ENCODE data around the gene NDUFB6. TPM values are rescaled to one million over a fixed set of nuclear protein-coding genes. Genes with fewer than 3 reads are reported as not detected.
"Not testable (repeated sequence)": the region's sequence is repeated elsewhere in the genome, so short reads cannot be mapped to it uniquely, and the experiment has no call there.

NDUFB6 gene
- total RNA-seq, 1 donor from 2014 or later = 41.7 TPM

- DNase-seq (ENCODE audit: low read depth, low spot score) = no peak
Observed at GRCh38 chr9:32571969-32572899, 725 bp downstream of the NDUFB6 start.

- DNase-seq (ENCODE audit: low read depth, low spot score) = no peak
Observed at GRCh38 chr9:32570262-32570661, 2.7 kb downstream of the NDUFB6 start.

GRCh38 chr9:32566770-32567169, 6.2 kb downstream of the NDUFB6 start:
- DNase-seq (ENCODE audit: low read depth, low spot score) = no peak

DNA sequence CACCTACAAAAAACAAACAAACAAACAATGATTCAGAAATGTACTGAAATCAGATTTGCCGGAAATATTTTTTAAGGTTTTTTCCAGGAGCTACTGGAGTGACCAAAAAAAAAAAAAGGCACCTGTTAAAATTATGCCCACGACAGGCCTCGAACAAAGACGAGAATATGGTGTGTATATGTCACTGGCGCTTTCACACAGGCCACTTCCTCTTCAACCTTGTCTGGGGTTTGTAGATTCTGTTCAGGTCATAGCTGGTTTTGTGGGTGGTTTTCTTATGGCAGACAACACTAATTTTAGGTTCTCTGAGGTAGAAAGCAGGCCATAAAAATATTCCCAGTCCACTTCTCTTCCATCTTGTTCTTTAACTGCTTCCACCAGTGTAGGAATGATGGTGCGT, 7.0 kb downstream of the NDUFB6 start:
- DNase-seq (ENCODE audit: low read depth, low spot score) = no peak

- no peak for DNase-seq (ENCODE audit: low read depth, low spot score)
Observed at GRCh38 chr9:32558408-32558934, 14.5 kb downstream of the NDUFB6 start.

DNA sequence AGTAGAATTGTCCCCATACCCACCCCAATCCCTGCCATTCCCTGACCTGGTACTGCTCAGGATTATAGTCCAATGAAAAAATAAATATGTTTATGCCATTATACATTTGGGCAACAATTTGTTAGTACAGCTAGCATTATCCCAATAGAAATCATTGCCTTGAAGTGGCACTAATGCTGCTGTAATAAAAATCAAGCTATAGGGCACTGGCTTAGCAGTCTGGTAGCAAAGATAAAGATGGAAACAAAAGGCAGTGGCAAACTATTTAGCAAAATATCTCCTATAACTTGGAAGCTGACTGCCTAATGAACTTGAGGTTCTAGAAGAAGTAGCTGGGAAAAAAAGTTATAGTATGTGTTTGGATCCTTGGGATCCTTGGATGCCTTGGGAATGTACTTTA, 18.4 kb downstream of the NDUFB6 start:
- no peak for DNase-seq (ENCODE audit: low read depth, low spot score)

- no peak for DNase-seq (ENCODE audit: low read depth, low spot score)
Observed at GRCh38 chr9:32554107-32554506, 18.9 kb downstream of the NDUFB6 start.

DNA sequence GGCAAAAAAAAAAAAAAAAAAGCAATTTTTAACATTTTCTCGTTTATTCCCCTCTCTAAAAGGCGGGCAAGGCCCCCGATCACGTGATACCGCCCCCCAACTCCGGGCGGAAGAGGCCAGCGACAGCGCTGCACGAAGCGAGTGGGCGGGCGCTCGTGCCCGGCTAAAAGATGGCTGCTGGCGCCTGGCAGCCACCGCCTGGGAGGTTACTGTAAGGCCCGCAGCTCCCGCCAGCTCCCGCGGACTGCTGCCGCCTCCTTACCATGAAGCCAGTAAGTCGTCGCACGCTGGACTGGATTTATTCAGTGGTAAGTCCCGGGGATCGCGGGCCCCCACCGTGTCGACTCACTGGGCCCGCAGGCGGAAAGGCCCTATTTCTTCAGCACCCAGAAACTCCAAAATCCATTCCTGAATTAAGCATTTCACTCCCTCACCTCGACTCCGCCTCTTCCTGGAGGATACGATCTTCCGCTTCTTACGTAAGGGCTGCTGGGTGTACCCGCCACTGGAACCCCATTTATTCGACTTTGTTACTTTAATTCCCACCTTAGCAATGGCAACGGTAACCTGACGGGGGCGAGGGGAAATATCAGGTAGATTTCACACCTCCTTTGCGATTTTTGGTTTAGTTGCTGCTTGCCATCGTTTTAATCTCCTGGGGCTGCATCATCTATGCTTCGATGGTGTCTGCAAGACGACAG, 20.6 kb downstream of the NDUFB6 start, which contains the start of the genes SMIM27 and TOPORS:
Gene SMIM27 (plus strand): TSS at position 156 of the 701 bp plus-strand sequence. CDS start 108 bp downstream, at position 264.
Gene TOPORS (minus strand): TSS at position 415 of the 701 bp plus-strand sequence. CDS start 150 bp downstream, at position 265.
- peak; percentile 68 for DNase-seq (ENCODE audit: low read depth, low spot score)

DNA sequence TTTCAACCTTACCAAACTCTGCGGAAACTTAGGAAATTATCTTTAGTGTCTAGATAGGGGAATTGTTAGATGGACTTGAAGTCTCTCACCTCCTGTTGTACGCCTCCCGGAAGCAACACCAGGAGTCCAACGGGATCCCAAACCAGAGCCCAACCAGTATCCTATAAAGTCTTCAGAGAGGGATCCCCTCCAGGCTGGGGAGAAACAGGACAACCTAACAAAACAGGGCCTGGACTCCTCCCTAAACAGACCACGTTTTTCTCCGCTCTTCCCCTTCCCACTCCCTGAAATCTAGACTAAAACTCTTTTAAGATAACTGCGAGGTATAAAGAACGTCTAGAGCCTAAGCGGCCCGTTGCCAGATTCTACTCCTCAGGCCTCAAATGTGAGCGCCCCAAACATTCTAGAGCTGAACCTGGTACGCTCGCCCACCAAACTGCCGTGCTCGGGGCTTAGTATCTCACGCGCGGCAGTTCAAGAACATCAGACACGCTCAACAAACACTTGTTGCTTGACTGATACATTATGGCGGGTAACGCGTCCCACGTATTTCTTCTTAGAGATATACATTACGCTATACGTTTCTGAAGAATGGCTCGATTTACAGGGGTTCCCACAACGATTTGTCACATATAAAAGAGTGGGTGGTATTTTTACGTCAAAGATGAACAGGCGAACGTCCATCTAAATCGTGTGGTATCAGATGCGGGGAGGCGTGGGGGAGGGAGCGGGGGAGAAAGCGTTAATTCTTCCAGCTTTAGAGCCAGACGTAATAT, 21.5 kb downstream of the NDUFB6 start:
- DNase-seq (ENCODE audit: low read depth, low spot score) = no peak

DNA sequence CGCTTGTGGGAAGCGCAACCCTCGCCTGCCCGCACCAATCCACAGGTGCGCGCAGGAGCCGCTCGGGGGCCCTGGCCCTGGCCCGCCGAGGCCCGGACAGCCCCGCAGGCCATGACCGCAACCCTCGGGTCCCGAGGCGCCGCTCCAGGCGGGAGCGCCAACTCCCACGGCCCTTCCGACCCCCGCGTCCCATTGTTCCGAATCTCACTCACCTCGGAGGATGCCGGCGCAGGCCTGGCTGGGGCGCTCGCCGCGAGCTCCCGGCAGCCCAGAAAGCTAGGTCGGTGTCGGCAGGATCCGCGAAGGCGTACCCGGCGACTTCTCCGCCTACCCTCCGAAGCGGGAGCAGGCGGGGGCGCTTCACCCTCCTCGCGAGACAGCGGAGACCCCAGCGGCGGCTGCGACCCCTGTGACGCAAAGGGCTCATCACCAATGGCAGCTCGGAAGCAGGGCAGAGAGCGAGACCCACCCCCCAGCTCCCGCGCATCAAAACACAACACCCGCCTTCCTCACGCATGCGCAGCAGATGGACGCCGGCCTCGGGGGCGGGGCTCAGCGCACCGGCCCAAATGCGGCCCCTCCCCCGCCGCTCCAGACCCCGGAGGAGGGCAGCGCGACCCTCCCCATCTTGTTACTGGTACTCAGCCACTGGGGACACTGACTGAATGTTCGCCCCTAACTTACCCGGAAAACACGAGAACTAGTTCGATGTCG, 22.2 kb downstream of the NDUFB6 start:
- DNase-seq (ENCODE audit: low read depth, low spot score) = peak; percentile 79

DNA sequence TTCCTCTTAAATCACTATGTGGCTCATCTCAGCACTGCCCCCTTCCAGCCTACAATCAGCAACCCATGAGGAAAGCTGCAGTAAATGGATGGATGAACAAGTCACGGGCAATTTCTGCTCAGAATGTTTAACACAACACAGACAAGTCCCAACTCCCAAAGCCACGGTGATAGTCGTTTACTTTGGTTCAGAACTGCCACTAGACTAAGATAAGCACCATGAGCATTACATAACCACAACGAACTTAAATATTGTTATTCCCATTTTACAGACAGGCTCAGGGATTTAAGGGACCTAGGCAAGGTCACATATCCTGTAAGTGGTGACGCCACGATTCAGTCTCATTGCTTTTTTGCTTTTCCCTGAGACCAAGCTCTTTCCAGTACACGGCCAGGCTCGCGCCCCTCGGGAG, 22.8 kb downstream of the NDUFB6 start:
- DNase-seq (ENCODE audit: low read depth, low spot score) = no peak

DNA sequence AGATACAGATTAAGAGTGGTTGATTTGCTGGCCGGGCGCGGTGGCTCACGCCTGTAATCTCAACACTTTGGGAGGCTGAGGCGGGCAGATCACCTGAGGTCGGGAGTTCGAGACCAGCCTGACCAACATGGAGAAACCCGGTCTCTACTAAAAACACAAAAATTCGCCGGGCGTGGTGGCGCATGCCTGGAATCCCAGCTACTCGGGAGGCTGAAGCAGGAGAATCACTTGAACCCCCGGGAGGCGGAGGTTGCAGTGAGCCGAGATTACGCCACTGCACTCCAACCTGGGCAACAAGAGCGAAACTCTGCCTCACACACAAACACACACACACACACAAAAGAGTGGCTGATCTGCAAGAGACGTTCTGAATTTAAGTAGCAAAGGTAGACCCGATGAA, 24.7 kb downstream of the NDUFB6 start:
- not testable (repeated sequence) for DNase-seq (ENCODE audit: low read depth, low spot score)

GRCh38 chr9:32545884-32546283, 27.1 kb downstream of the NDUFB6 start:
- DNase-seq (ENCODE audit: low read depth, low spot score) = no peak

DNA sequence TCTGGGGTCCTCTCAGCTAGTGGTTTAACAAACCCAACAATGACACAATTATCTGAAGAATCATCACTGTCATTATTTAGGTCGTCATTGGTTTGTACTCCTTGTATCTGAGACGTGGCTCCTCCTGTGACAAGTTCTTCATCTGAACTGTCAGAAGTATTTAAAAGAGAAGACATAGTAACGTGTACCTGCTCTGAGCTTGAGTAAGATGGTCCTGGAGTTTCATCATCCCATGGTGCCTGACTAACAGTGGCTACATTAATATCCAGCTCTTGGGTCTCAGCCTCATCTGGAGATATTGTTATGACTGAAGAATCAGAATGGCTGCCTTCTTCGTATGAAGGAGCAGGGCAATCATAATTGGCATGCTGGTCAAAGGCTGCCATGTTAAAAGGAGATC, 29.9 kb downstream of the NDUFB6 start:
- DNase-seq (ENCODE audit: low read depth, low spot score) = no peak

GRCh38 chr9:32533816-32534215, 39.1 kb downstream of the NDUFB6 start:
- no peak for DNase-seq (ENCODE audit: low read depth, low spot score)

DNA sequence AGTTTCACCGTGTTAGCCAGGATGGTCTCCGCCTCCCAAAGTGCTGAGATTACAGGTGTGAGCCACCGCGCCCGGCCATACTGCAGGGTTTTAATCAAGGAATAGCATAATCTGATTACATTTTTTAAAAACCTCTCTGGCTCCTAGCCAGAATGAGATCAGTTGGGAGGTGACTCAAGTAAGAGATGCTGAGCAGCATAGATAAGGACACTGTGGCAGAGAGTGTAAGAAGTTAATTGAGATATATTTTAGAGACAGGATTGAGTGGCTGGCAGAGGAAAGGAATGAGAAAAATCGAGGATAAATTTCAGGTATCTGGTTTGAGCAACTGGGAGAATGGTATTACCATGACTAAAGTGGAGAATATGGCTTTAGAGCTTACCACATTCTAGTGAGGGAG, 39.6 kb downstream of the NDUFB6 start:
- DNase-seq (ENCODE audit: low read depth, low spot score) = no peak

DNA sequence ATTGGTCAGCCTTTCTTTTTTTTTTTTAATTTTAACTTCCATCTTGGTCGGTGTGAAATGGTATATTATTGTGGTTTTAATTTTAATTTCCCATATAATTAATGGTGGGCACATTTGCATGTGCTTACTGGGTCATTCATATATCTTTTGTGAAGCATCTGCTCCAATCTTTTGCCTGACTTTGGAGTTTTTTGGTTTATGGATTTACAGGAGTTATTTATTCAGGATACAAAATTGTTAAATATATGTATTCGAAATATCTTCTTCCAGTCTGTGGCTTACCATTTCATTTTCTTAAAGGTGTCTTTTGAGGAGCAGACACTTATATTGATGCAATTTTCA, 46.3 kb downstream of the NDUFB6 start:
- DNase-seq (ENCODE audit: low read depth, low spot score) = no peak

DNA sequence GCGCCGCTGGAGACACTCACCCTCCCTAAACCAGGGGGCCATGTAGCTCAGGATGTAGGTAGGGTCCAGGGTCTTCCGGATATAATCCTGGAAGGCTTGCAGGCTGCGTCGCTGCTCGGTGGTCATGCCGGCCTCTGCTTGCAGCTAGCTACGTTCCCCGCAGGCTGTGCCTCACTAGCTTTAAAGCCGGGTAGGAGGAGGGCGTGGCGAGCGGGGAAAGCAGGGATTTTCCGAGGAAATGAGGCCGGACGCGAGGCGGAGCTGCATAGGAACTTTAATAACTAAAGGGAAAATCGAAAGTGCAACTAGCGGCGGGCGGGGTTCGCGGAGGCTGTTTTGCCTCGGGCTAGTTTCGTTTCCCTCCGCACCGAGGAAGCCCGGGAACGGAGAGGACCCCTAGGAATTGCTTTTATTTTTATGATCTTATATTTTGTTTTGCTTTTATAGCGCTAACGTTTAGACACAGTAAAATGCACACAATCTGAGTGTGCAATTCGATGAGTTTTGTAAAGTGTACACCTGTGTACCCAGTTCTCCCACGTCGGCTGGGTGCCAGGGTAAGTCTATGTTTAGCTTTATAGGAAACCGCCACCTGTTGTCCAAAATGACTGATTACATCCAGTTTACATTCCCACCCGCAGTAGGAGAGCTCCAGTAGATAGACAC, 46.8 kb downstream of the NDUFB6 start, which contains the start of gene RIGI:
Gene RIGI (minus strand): TSS at position 156 of the 666 bp plus-strand sequence. CDS start 30 bp downstream, at position 126.
- DNase-seq (ENCODE audit: low read depth, low spot score) = peak; percentile 85

- no peak for DNase-seq (ENCODE audit: low read depth, low spot score)
Observed at GRCh38 chr9:32525709-32526030, 47.3 kb downstream of the NDUFB6 start.
